GM21619 (cell line): ENCODE results near the gene FAIM2.
"Not testable (repeated sequence)": the region's sequence is repeated elsewhere in the genome, so short reads cannot be mapped to it uniquely, and the experiment has no call there.

Source experiments
- ATAC-seq: cut with Tn5 transposase; IDR thresholded peaks from one replicate; pipeline ENCODE4 v1.9.1; 2021; ENCODE audit not compliant: unreplicated experiment

The FAIM2 gene

DNA sequence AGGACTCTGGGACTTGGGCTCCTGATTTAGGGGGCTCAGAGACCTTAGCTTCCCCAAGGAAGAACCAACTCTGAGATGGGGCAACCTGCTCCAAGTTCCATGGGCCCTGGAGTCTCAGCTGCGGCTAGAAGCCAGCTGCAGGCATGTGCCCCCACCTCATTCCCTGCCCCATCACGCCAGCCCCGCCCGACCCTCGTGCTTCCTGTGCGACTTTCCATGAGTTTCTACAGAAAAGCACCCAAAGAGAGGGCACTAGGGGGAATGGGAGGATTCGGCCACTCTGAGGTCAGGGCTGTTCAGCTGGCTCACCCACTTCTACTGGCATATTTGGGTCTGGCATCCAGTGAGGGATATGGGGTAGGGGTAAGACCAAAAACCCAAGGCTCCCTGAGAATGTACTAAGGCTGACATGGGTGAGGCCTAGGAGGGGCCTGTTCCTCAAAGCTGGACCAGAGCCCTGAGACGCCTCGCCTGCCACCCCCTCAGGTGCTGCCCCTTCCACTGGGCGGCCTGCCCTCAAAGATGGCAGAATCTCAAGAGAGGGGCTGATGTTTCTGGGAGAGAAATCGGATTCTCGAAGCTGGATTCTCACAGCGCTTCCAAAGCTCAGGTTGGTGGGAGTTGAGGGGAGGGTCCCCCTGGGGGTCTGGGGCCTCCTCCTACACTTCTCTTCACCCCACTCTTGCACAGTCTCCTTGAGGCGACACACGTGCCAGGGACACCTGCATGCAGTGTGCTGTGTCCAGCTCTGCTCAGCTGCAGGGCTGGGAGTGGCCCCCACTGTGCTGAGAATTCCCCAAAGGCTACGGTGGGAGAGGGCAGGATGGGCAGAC is 22.1 kb downstream of the FAIM2 start:
- ATAC-seq = no peak

GRCh38 chr12:49880756-49881414 is 22.8 kb downstream of the FAIM2 start:
- ATAC-seq = no peak

DNA sequence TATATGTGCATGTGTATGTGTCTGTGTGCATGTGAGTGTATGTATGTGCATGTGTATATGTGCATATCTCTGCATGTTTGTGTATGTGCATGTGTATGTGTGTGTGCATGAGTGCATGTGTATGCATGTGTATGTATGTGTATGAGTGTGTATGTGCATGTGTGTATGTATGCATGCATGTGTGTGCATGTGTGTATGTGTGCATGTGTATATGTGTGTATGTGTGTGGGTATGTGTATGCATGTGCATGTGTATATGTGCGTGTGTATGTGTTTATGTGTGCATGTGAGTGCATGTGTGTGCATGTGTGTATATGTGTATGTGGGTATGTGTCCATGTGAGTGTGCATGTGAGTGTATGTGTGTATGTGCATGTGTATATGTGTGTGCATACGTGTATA is 24.6 kb downstream of the FAIM2 start:
- ATAC-seq = not testable (repeated sequence)

DNA sequence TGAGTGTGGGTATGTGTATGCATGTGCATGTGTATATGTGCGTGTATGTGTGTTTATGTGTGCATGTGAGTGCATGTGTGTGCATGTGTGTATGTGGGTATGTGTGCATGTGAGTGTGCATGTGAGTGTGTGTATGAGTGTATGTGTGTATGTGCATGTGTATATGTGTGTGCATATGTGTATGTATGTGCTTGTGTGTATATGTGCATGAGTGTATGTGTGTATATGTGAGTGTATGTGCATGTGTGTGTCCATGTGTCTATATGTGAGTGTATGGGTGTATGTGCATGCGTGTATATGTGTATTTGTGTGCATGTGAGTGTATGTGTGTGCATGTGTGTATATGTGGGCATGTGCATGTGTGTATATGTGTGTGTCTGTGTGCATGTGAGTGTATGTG is 25.7 kb downstream of the FAIM2 start:
- no peak for ATAC-seq

DNA sequence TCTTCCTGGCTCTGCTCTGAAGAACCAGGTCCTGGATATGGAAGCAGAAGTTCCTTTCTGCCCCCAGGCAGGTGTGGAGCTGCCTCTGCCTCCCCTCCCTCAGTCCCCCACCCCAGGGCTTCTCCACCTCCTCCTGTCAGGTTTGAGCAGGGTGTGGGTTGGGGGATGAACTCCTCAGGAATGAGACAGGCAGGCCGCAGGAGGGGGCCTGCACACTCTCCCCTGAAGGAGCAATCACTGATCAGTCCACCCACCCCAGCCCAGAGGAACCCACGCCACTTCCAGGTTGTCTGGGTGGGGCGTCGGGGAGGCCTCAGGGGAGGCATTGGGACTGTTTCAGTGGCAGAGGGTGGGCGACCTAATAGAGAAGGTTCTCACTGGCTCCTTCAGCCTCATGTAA is 26.6 kb downstream of the FAIM2 start:
- no peak for ATAC-seq

GRCh38 chr12:49876070-49876469 is 27.6 kb downstream of the FAIM2 start:
- no peak for ATAC-seq

DNA sequence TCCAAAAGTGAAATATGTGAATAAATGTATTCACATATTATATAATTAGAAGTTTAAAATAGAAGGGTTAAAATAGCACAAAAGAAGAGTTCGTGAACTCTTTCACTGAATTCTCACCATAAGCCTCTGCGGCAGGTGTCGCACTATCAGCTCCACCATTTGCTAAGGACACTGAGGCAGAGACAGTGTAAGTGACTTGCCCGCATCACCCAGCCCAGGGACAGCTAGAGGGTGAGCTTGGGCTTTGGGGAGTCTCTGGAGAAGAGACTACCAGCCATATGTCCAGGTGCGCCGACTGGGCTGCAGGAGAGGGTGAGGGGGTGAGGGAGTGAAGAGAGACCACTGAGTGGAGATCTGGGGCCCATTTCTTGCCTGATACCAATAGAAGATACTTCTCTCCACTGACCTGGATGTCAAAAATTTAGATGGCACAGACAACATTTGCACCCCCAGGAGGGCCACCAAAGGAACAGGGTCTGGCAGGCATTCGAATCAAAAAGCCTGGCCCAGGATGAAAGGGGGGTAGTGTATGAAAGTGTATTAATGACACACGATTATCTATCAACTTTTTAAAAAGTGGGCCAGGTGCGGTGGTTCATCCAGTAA is 28.5 kb downstream of the FAIM2 start:
- no peak for ATAC-seq

DNA sequence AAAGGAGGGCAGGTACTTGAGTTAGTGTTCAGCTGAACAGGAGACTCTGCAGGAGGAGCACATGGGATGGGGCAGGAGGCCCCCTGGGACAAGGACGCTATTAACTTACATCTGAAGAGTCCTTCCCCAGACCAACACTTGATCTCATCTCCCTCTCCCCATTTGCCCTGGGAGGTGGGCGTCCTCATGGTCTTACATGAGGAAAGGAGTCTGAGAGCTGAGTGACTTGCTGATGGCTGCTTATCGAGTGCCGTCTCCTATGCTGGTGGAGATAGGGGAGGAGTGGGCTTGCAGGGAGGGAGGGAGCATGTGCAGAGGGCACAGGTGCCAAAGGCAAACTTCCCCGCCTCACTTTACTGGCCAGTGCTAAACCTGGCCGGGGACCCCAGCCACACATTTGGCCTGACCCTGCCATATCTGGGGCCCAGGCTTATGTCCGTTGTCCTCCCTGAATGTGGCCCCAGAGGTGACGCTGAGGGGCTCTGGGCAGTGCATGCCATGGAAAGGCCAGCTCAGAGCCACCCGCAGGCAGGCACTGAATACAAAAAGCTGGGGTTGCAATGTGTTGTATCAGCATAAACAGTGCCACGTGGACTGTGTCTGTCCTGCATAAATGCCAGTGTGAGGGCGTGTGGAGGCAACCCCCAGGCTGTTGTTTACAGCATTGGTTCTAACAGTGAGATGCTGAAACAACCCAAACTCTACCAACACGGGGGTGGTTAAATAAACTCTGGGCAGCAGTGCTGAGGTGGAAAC is 29.4 kb downstream of the FAIM2 start:
- ATAC-seq = no peak

DNA sequence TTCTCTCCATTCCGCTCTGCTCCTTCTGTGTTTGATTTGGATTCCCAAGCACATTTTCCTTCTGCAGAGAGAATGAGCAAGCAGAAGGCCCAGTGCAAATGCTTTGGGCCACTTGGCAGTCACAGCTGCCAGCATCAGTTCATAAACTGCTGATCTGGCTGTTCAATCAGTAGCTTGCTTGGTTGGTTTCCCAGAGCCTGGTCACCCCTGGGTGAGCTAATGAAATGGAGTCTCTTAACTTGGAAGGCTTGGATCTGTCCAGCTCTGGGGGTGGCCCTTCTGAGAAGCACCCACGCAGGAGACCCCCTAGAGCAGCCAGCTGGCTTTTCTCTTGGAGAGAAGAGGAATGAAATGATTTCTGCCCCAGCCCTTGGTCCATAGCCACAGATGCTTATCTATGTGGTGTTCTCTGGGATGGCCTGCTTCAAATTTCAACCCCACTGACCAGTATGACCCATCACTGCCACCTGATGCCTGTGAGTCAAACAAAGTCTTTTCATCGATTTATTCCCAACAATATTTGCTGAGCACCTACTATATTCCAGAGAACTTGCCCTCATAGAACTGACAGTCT is 30.3 kb downstream of the FAIM2 start:
- ATAC-seq = no peak

DNA sequence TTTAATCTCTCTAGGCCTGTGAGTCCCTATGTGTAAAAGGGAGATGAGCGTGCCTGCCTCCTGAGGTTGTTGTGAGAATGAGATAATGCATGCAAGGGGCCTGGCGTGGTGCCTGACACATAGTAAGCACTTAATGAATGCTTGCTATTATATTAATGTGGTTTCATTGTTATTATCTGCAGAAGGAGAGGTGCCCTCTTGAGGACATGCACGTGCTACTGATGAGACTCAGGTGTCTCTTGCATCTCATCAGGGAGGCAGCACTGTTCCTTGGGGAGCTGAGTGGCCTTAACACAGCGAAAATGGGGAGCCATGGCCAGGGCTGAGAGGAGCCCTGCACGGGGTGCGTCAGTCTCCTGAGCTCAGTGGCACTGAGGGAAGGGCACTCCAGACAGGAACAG is 30.9 kb downstream of the FAIM2 start:
- no peak for ATAC-seq

GRCh38 chr12:49872381-49872780 is 31.3 kb downstream of the FAIM2 start:
- no peak for ATAC-seq

GRCh38 chr12:49871811-49872251 is 31.9 kb downstream of the FAIM2 start:
- not testable (repeated sequence) for ATAC-seq

- ATAC-seq = no peak
Measured at GRCh38 chr12:49871263-49871561, 32.5 kb downstream of the FAIM2 start.

DNA sequence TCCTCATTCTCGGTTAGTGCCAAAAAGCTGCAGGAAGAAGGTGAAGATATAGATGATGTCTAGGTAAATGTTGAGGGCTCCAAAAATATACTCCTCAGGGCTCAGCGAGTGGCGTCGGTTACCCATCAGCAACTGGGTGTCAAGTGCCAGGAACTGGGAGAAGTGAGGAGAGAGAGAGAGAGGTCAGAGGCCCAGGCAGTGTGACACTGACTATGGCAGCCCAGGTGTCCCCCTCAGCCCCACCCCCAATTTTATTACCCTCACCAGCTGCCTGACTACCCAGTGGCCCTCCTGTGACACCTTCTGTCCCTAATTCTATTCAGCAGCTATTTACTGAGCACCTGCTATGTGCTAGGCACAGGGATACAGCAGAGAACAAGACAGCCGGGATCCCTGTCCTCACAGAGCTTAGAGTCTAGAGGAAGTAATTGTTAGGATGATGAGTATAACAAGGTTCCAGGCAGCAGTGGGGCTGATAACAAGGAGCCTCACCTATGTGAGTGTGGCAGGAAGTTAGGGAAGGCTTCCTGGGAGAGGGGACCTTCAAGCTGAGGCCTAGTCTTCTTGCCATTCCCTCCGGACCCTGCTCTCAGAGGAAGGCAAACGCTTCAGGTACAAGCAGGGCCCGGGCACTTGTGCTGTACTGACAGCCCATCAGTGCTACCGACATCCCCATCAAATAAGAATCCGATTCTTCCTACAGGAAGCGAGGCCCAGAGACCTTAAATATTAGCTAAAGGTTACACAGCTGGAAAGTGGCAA is 33.0 kb downstream of the FAIM2 start:
- no peak for ATAC-seq

DNA sequence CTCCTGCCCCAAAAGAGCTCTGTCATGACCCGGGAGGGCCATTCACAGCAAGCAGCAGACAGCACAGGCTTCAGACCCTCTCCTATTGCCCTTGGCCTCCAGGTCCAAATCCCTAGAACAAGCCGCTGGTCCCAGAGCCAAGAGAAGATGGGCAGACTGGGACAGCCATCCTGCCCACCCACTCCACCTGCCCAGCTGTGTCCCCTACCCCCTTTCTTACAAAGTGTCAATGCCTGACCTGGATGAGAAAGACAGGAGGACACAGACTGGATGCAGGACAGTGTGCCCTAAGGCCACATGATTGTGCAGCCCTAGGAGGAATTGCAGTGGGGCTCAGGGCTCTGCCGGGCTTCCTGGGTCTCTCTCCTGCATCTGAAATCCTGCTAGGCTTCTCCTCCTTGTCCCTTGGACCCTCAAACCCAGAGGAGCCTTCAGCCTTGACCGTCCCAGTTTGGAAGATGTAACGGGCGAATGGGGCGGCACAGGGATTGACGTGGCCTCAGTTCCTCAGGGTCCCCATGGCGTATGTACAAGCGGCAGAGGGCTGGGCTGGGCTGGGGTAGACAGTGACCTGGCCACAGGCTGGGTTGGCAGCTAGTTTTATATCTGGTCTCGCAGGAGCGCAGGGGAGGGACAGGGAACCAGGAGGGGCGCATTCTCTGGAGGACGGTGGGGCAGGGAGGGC is 33.7 kb downstream of the FAIM2 start:
- ATAC-seq = no peak

- ATAC-seq = no peak
Measured at GRCh38 chr12:49868952-49869815, 34.5 kb downstream of the FAIM2 start.

- no peak for ATAC-seq
Measured at GRCh38 chr12:49868449-49868848, 35.3 kb downstream of the FAIM2 start.

DNA sequence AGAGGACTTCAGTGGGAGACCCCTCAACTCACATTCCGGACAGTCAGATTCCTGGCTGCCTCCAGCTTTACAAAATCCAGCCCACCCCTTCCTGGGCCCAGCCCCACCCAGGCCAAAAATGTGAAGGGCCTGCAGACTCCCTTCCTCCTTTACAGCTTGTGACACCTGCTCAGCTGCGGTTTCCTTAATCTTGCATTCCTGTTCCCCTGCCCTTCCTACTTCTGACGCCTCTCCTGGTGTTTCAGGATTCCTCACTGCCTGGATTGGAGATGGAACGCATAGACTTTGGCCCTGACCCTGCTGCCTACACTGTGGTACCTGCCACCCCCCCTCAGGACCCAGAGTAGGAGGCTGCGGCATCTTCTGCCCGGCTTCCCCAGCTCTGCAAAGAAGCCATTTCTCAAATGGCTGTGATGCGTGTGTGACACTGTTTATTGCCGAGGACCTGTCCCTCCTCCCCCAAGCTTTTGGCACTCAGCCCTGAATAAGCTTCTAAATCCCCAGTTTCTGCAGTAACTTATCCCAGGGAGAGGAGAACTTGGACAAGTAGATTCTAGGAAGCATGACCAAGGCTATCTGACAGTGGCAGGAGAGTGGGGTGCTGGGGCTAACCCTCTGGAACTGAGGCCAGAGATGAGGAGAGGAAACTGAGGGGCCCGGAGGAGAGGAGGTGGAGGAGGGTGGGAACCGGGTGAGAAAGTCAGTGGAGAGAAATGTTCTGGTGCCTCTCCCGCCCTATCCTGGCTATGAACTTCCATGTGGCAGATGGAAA is 35.9 kb downstream of the FAIM2 start:
- ATAC-seq = no peak
